SHP77 treated with DMSO at 0.1 percent for 48 hours (cell line): ENCODE results near the gene ATP5MC2.
"Not testable (repeated sequence)": the region's sequence is repeated elsewhere in the genome, so short reads cannot be mapped to it uniquely, and the experiment has no call there.

ENCODE experiments used
- DNase-seq: peaks from one replicate; lab custom pipeline; 2025; lab: John Stamatoyannopoulos, UW

Gene ATP5MC2

DNA sequence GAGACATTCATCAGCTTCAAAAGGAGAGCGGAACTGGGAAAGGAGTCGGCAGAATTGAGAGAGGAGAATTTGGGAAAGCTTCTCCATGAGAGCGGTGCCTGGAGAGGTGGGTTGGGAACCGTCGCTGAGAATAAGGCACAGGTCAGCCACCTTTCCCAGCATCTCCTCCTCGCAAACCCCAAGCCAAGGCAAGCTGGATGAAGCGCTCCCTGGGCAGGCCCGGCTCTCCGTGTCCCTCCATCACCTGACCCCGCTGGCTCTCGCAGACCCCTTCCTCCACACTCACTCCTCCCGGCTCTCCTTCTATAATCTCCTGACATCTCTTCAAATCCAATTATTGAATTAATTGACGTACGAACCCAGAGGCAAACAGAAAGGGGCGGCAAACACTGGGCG, 18.9 kb upstream of the ATP5MC2 start:
- no peak for DNase-seq

DNA sequence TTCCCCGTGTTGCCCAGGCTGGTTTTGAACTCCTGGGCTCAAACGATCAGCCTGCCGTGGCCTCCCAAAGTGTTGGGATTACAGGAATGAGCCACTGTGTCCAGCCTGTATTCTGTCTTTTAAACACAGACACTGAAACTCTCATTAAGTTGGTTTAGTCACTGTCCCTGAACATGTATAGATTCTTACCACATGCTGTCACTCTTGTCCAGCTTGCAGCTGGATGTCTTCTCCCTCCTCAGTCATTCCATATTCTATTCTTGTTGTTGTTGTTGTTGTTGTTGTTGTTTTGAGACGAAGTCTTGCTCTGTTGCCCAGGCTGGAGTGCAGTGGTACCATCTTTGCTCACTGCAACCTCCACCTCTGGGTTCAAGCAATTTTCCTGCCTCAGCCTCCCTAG, 12.3 kb upstream of the ATP5MC2 start:
- no peak for DNase-seq

DNA sequence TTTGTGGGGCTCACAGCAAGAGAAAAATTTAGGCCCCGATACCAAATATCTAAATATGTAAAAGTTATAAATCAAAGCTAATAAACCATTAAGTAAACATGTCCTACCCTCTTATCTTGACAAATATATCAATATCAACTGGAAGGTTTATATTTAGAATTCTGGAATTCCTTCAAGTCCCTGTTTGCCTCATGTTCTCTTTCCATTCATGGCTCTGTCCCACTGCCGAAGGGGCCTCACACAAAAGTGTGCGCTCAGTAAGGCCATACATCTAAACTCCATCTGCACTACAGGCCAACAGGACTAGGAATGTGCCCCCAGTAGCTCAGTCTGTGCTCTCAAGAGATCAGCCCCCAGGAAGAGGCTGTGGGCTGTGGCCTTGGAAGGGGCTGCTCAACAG, 10.6 kb upstream of the ATP5MC2 start:
- no peak for DNase-seq

DNA sequence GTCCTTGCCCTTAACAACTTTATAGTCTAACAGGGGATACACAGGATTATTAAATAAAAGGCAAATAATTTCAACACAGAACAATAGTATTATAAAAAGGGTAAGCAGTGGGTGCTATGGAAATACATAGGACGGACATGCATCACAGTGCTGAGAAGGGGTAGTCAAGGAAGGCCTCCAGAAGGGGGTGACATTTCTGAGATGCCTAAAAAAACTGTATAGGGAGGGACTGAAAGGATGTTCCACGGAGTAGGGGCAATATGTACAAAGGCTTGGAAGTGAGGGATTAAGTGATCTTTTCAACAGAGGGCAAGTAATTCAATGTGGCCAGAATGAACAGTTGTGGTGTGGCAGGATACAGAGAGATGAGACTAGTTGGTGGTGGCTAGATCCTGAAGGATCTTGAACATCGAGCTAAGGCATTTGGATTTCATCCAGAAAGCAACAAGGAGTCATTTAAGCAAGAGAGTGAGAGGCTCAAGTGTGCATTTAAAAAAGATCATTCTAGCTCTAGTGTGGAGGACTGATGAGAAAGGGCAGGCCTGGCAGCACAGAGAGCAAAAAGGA, 8.9 kb upstream of the ATP5MC2 start:
- DNase-seq = no peak

DNA sequence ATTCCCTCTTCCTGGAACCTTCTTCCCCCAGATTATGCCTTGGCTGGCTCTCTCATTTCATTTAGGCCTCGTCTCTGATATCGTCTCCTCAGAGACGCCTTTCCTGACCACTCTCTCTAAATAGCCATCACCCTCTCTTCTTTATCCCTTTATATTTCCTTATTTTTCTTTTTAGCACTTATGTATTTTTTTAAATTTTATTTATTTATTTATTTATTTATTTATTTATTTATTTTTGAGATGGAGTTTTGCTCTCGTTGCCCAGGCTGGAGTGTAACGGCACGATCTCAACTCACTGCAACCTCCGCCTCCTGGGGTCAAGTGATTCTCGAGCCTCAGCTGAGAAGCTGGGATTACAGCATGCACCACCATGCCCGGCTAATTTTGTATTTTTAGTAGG, 8.1 kb upstream of the ATP5MC2 start:
- DNase-seq = no peak

DNA sequence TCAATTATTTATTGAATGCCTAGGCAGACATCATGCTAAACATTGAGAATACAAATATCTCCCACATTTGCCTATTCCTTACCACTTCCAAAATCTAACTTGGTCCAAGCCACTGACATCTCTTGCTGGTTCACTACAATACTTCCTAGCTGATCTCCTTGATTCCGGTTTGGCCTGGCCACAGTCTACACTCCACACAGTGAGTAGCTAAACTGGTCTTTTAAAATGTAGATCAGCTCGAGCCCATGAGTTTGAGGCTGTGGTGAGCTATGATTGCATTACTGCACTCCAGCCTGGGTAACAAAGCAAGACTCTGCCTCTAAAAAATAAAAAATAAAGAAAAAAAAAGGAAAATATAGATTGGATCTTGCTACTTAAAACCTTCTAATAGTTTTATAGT, 7.6 kb upstream of the ATP5MC2 start:
- DNase-seq = no peak

DNA sequence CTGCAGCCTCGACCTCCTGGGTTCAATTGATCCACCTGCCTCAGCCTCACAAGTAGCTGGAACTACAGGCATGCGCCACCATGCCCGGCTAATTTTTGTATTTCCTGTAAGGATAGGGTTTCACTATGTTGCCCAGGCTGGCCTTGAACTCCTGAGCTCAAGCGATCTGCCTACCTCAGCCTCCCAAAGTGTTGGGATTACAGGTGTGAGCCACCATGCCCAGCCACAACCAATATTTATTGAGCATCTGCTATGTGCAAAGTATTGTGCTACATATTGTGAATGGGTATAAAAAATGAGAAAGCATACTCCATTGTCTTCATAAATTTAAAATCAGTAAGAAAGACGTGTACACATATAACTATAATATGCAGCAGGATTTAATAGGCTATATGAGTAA, 4.2 kb upstream of the ATP5MC2 start:
- DNase-seq = not testable (repeated sequence)

DNA sequence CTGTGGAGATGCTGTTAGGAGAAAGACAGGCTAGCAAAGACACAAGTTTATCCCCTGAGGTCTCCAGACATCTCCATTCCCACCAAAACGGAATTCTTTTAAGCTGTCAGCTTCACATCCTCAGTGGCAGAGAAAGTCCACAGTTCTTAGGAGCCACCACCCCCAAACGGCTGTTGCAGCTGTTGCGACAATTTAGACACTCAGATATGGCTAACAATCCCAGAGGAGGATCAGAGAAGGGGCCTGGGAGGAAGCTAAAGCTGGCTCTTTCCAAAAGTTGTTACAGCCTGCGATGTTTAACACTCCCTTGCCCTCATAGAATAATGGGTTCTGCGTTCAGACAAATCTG, 1.9 kb upstream of the ATP5MC2 start:
- DNase-seq = no peak

DNA sequence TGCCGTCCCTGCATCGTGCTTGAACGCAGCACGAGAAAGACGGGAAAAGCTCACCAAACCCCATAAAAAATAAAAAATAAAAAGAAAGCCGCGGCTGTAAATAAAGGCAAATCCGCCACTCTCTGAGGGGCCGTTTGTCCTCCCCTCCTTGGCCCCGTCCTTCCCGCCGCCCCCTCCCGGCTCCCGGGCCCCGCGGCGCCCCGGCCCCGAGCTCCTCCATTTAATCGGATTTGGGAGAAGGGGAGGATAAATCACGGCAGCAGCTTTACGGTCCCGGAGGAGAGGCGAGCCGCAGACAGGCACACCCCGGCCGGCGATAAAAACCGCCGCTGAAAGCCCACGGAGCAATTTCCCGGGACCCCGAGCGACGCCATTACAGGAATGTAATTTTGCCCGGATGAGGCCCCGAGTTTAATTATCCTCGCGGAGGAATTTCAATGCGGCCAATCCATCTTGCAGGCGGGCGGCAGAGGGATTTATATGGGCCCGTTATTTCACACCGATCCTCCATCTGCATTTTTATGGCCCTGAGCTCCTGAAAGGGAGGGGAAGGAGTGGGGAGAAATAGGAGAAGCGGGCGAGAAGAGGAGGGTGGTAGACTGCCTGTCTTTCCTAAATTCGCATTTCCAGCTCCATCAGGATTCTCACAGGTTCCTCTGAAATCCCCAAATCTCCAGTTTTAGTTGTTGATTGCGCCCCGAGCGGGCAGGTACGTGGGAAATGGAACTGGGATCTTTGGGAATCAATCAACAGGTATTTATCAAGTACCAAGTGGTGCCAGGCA, 1.3 kb upstream of the ATP5MC2 start:
- DNase-seq = no peak

DNA sequence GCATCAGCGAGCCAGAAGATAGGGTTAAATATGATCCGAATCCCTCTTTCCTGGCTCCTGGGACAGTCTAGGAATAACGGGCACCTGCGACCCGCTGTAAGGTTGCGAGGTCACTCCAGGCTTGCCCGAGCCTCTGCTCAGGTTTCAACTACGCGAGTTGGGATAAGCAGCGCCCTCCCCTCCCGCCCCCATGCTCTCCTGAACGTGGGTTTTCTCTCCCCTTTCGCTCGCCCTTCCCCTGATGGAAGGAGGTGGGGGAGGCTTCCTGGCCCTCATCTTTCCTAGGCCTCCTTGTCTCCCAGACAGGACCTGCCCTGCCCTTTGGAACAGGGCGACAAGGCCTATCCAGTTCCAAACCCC, 753 bp upstream of the ATP5MC2 start:
- peak; percentile 66 for DNase-seq

DNA sequence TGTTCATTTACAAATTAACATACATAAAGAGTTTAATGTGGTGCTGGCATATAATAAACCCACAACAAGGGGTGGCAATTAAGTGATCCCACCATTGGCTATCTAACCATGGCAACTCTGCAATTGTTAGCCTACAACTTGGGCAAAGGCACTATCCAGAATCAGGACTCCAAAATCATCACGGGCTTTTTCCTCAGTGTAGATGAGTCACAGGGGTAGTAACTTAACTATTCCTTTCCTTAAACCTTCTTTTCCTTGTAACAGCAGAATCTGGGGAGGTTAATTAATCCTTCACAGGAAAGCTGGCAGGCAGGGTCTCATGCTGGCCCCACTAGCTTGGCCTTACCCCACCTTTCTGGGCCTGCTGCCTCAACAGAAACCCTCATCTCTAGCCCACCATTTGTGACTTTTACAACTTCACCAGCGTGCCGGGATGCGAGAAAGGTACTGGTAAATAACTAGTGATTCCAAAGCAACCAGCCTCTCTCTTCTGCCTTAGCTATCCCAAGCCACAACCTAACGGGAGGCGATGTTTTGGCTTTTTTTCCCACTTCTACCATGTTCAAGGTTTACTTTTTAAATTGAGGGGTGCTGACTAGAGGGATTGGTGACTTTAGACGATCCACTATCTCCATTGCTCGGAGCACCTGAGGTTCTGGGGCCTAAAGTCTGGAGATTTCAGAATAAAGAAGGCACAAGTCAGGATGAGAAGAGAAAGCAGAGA, 744 bp downstream of the ATP5MC2 start:
- no peak for DNase-seq

DNA sequence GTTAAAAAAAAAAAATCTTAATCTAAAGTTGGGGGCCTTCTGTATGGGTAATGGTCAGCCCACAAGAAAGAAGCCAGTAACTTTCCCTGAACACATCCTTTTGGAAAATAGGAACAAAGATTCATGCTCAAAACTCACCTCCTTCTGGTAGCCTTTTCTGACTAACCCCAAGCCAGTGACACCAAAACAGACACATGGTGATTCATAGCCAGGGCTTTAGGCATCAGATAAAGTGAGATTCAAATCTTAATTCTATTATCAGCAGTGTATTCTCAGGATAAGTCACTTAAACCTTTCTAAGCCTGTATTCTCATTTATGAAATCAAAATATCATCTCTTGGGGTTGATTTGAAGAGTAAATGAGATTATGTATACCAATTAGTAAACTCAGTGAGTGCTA, 4.9 kb downstream of the ATP5MC2 start:
- DNase-seq = no peak

DNA sequence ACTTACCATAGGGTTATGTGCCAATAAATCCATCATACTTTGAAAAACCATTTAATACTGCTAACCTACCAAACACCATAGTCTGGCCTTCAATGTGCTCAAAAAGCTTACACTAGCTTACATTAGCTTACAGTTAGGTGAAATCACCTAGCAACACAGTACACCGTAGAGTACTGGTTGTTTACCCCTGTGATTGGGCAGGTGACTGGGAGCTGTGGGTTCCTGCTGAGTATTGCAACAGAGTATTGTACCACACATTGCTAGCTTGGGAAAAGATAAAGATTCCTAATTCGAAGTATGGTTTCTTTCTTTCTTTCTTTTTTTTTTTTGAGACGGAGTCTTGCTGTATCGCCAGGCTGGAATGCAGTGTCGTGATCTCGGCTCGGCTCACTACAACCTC, 5.6 kb downstream of the ATP5MC2 start:
- DNase-seq = no peak

DNA sequence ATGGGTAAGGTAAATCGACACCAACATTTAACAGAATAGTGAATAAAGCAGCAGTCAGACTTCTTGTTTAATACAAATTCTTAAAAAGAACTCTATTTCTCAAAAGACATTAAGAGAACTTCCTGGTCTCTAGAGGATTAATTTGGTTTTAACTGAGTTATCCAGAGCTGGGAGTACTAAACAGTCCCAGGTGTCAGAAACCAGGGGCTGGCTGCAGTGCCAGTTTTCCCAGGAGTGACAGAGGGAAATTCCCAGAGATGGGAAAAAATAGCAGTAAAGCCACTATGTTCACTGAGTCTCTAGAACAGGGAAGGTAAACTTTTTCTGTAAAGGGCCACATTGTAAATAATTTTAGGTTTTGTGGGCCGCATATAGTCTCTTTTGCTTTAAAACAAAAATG, 8.8 kb downstream of the ATP5MC2 start:
- no peak for DNase-seq

DNA sequence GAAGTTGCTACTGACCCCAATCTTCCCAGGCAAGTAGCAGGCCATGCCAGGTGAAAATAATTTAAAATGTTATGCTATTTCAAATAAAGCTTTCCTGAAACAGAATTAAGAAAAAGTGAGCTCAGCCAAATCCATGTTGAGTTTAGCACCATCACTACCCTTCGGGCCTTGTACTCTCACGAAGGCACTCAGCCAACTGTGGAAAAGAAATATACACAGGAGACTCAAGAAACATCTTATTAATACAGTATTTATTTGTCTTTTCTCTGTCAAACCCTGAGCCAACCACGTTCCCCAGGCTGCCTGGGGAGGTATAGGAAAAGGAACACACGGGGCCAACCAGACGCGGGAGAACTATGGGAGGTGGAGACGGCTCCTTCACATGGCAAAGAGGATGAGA, 10.9 kb downstream of the ATP5MC2 start:
- DNase-seq = no peak

DNA sequence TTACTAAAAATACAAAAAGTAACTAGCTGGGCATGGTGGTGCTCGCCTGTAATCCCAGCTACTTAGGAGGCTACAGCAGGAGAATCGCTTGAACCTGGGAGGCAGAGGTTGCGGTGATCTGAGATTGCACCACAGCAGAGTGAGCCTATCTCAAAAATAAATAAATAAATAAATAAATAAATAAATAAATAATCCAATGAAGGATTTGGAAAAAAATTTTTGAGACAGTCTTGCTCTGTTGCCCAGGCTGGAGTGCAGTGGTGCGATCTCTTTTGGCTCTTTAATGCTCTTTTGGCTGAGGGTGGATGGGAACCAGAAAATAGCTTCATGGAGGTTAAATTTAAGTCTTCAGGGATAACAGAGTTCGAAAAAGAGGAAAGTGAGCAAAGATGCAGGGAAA, 11.7 kb downstream of the ATP5MC2 start:
- no peak for DNase-seq

DNA sequence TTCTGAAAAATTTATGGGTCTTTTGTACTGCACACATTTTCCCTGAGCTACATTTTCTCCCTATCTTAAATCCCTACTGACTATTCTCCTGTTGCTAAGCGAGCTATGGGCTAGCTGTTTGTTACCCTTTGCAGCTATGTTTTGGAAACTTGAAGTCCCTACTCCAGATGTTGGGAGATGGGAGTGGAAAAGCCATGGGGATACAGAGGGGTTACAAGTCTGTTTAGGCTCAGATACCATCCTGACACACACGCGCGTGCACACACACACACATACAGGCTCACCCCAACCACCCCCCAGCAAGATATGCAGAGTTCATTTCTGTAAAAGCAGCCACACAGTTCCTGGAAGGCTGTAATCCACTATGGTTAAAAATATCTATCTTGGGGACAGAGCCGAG, 15.8 kb downstream of the ATP5MC2 start:
- DNase-seq = no peak

DNA sequence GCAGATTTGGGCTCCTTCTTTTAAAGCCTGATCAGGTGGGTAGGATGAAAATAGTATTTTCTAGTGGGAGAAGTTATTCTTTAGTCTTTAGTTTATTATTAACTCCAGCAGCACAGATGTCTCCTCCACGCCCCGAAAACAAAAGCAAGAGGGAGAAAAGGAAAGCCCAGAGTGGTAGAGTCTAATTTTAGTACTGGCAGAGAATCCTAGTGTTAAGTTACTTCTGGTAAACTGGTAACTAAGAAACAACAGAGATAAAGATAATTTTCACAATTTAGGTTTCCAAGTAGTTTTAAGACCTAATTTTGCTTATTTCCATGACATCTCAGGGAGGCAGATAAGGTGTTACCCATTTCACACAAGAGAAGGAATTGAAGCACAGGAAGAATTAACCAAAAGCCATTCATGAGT, 16.3 kb downstream of the ATP5MC2 start:
- DNase-seq = no peak

DNA sequence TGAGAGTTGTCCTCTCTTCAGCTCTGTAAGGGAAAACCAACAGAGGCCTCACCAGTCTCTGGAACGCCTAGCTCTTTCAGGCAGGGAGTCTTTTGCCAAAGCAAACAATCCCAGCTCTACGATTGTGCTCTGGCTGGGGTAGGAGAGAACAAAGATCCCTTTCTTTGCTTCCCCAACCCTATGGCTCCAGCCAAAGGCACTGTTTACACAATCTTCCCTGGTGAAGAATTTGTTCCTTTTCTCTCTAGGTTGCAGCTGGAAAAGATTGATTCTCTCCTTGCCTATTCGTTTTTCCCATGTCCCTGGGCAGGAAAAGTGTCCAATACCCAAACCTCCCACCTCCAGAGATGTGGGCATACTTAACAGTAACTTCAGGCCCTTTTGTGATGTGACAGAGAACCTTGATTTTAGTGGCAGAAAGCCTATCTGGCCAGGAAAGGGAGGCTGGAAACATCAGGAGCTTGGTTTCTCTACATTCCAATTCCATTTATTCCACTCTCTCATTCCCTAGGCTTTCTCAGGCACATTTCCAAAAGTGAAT, 16.8 kb downstream of the ATP5MC2 start:
- DNase-seq = no peak

DNA sequence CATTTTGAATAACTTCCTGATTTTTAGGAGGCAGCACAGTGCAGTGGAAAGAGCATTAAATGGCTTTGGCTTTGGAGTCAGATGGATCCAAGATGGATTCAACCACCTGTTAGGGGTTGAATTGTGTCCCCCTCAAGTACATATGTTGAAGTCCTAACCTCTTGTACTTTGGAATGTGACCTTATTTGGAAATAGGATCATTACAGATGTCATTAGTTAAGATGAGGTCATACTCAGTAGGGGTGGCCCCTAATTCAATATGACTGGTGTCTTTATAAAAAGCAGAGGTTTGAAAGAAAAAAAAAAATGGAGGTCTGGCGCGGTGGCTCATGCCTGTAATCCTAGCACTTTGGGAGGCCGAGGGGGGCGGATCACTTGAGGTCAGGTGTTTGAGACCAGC, 18.8 kb downstream of the ATP5MC2 start:
- no peak for DNase-seq

DNA sequence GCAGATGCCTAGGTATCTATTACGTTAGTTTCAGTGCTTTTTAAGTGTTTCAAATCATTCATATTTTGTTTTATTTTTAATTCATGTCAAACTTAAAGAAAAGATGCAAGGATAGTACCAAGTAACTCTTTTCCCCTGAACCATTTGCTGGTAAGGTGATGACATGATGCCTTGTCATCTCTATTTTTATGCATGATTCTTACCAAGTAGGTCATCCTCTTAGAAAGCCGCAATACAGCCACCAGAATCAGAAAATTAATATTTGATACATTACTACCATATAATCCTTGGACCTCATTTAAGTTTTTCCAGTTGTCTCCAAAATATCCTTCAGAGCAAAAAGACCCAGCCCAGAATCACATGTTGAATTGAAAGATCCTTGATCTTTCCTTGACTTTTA, 22.3 kb downstream of the ATP5MC2 start:
- no peak for DNase-seq

DNA sequence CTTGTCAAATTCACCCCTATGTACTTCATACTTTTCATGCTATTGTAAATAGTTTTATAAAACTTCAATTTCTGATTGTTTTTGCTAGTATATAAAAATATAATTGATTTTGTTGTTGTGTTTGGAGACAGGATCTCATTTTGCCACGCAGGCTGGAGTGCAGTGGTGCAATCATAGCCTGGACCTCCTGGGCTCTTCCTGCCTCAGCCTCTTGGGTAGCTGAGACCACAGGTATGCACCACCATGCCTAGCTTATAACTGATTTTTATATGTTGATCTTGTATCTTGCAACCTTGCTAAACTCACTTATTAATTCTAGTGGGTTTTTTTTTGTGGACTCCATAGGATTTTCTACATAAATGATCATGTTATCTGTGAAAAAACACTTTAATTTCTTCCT, 23.5 kb downstream of the ATP5MC2 start:
- DNase-seq = no peak

DNA sequence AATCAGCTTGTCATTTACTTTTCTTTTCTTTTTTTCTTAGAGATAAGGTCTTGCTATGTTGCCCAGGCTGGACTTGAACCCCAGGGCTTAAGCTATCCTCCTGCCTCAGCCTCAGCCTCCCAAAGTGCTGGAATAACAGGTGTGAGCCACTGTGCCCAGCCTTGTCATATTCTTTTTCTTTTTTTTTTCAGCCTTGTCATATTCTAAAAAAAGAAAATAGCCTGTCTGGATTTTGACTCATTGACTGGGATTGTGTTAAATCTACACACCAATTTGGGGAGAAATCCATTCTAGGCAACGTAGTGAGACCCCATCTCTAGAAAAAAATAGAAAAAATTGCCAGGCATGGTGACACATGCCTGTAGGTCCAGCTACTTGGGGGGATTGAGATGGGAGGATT, 24.1 kb downstream of the ATP5MC2 start:
- no peak for DNase-seq
